ENCODE results near the gene PRRG2.
A peak's percentile ranks its signal among the peaks of the same experiment; 100 is the strongest.

PRRG2 gene

GRCh38 chr19:49590071-49590970, 9.2 kb downstream of the PRRG2 start:
- peak; percentile 93 for DNase-seq

GRCh38 chr19:49590971-49591730, 10.0 kb downstream of the PRRG2 start, which contains the start of gene PRR12:
Gene PRR12 (plus strand): TSS chr19:49591182. CDS start chr19:49591655, 473 bp downstream.
- DNase-seq = peak; percentile 43

GRCh38 chr19:49591731-49592485, 10.8 kb downstream of the PRRG2 start:
- DNase-seq = no peak

GRCh38 chr19:49592486-49593232, 11.5 kb downstream of the PRRG2 start:
- no peak for DNase-seq

GRCh38 chr19:49593233-49594113, 12.4 kb downstream of the PRRG2 start:
- peak; percentile 84 for DNase-seq

- DNase-seq = no peak
Measured at GRCh38 chr19:49594157-49594992, 13.3 kb downstream of the PRRG2 start.

GRCh38 chr19:49594993-49595818, 14.1 kb downstream of the PRRG2 start:
- no peak for DNase-seq

GRCh38 chr19:49595819-49596404, 14.8 kb downstream of the PRRG2 start:
- DNase-seq = no peak

GRCh38 chr19:49596407-49596806, 15.3 kb downstream of the PRRG2 start:
- DNase-seq = no peak

GRCh38 chr19:49596954-49597702, 16.0 kb downstream of the PRRG2 start:
- DNase-seq = no peak

- DNase-seq = no peak
Measured at GRCh38 chr19:49597703-49597974, 16.5 kb downstream of the PRRG2 start.

GRCh38 chr19:49599378-49600295, 18.5 kb downstream of the PRRG2 start:
- no peak for DNase-seq

GRCh38 chr19:49601482-49602038, 20.4 kb downstream of the PRRG2 start:
- no peak for DNase-seq

- no peak for DNase-seq
Measured at GRCh38 chr19:49602806-49603205, 21.7 kb downstream of the PRRG2 start.

GRCh38 chr19:49605605-49606004, 24.5 kb downstream of the PRRG2 start:
- no peak for DNase-seq

- DNase-seq = no peak
Measured at GRCh38 chr19:49609499-49610092, 28.5 kb downstream of the PRRG2 start.

- DNase-seq = no peak
Measured at GRCh38 chr19:49613374-49613773, 32.3 kb downstream of the PRRG2 start.
